HEK293T (cell line): ENCODE results near the gene CWC15.

Experiments used
- FOXM1 ChIP-seq: fragments of 450-650 bp; IDR thresholded peaks from 2 replicates; pipeline ENCODE4 v1.6.1; 2017; ENCODE audit warnings: mild to moderate bottlenecking, borderline replicate concordance
- SUZ12 ChIP-seq: fragments of 450-650 bp; IDR thresholded peaks from 2 replicates; pipeline ENCODE4 v1.6.1; 2016; ENCODE audit warnings: mild to moderate bottlenecking

- TF ChIP-seq FOXM1 (no peak), SUZ12 (no peak)
Observed at GRCh38 chr11:94925422-94926270, 47.7 kb downstream of the CWC15 start.
